Central memory CD8-positive, alpha-beta T cell (primary cell): ENCODE data around the gene ARHGEF7.
"Not testable (repeated sequence)": the region's sequence is repeated elsewhere in the genome, so short reads cannot be mapped to it uniquely, and the experiment has no call there.

Source experiments
- ATAC-seq: fragments of 150-1000 bp; cut with Tn5 transposase; replicated peaks from 2 replicates; pipeline ENCODE4 v1.10.0; 2022; ENCODE audit warnings: mild to moderate bottlenecking, moderate FRiP score, moderate number of reproducible peaks; ENCODE audit not compliant: poor library complexity, severe bottlenecking; ENCODE audit errors: extremely low read depth
- DNase-seq, 2 donors: peaks; one replicate each; pipeline ENCODE4 v3.0.0; 2021; ENCODE audit warnings: low spot score in 2 of 2
- H3K27ac Mint-ChIP-seq: one replicate; pipeline ENCODE4 v1.8.0; 2022; ENCODE audit warnings: low read depth, mild to moderate bottlenecking, moderate library complexity, mixed read lengths
- H3K27me3 Mint-ChIP-seq: one replicate; pipeline ENCODE4 v1.8.0; 2022; ENCODE audit warnings: mixed read lengths
- H3K36me3 Mint-ChIP-seq: one replicate; pipeline ENCODE4 v1.8.0; 2022; ENCODE audit warnings: mild to moderate bottlenecking, moderate library complexity, mixed read lengths; ENCODE audit not compliant: insufficient read depth
- H3K4me1 Mint-ChIP-seq: one replicate; pipeline ENCODE4 v1.8.0; 2022; ENCODE audit warnings: mixed read lengths
- H3K4me3 Mint-ChIP-seq: one replicate; pipeline ENCODE4 v1.8.0; 2022; ENCODE audit warnings: mild to moderate bottlenecking, moderate library complexity, mixed read lengths
- H3K9me3 Mint-ChIP-seq: one replicate; pipeline ENCODE4 v1.8.0; 2022; ENCODE audit warnings: mixed read lengths

The ARHGEF7 gene

DNA sequence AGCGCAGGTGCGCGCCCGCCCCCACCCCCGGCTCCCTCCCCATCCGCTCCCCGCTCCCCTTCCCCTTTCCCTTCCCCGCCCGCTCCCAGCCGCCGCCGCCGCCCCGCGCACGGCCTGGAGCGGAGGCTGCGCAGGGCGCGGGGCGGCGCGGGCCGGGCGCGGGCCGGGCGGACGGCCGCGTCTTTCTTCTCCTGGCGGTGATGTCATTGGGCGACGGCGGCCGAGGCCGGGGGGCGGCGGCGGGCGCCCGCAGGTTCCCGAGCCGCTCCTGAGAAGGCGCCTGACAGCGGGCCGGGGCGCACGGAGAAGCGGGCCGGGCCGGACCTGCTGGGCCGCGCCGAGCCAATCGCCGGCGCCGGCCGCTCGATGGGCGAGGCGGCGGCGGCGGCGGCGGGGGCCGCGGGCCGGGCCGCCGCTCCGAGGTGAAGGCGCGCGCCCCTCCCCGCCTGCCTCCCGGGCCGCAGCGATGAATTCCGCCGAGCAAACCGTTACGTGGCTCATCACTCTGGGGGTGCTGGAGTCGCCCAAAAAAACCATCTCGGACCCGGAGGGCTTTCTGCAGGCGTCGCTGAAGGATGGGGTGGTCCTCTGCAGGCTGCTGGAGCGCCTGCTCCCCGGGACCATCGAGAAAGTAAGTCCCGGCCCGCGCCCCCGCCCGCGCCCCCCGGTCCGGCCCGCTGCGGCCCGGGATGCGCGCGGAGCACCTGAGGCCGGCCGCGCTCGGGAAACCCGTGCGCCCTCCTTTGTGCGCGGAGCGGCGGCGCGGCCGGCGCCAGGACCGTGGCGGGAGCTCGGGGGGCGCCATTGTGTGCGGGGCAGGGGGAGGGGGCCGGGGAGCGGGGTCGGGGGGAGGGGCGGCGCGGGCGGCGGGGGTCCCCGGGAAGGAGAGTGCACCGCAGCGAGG is at the start of gene ARHGEF7:
TSS of gene ARHGEF7 (plus strand) at position 250 of the 904 bp plus-strand sequence. CDS start at position 467, 217 bp downstream.
- DNase-seq (no peak), ATAC-seq (no peak)
- peak within 1 kb of the TSS; percentile 78 for H3K4me3 Mint-ChIP-seq
- H3K4me1 Mint-ChIP-seq = peaks cover 12% of the 10 kb centered on the region
- H3K27me3 Mint-ChIP-seq = peaks cover 94% of the 10 kb centered on the region
- H3K27ac Mint-ChIP-seq = no peak within 1 kb of the TSS
- H3K9me3 Mint-ChIP-seq = no peaks in the 10 kb centered on the region
- H3K36me3 Mint-ChIP-seq = peaks cover 2% of the 10 kb centered on the region

DNA sequence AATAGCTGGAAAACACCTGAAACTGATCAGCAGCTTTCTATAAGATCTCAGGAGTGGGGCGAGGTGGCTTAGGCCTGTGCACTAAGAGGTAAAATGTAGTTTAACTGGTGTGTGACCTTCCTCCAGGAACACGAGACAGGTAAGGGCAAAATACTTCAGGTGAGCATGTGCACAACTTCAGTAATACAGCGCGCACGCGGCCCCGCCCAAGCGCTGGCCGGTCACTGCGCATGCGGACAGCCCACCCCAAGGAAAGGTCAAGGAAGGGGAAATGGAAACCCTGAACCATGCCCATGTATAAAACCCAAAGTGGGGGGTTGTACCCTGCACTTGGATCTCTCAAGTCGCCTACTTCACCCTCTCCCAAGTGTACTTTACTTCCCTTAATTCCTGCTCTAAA is 49.4 kb upstream of the ARHGEF7 start:
- H3K4me3 Mint-ChIP-seq = no peak overlapping the region
- DNase-seq = no peak
- H3K27ac Mint-ChIP-seq = no peak overlapping the region
- peaks cover 4% of the 10 kb centered on the region for H3K36me3 Mint-ChIP-seq
- ATAC-seq = no peak
- peaks cover 3% of the 10 kb centered on the region for H3K9me3 Mint-ChIP-seq
- H3K27me3 Mint-ChIP-seq = peaks cover 95% of the 10 kb centered on the region
- peaks cover 5% of the 10 kb centered on the region for H3K4me1 Mint-ChIP-seq

DNA sequence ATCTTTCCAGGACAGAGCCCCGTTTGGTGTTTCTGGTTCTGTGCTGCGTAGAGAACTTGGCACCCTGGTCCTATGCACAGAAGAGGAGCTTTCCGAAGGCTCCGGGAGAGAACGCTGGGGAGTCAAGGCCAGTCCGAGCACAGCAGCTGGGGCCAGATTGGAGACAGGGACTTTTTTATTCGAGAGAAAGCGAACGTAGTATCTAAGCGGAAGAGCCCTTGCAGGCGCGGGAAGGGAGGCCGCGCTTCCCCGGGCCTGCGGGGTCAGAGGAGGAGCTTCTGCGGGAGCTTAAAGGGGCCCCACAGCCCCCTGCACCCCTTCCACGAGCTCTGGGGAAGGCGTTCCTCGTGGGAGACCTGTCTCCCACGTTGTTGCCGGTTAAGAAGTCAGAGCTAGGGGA is 48.6 kb upstream of the ARHGEF7 start:
- peak overlapping the region; percentile 52 for H3K4me3 Mint-ChIP-seq
- peaks cover 95% of the 10 kb centered on the region for H3K27me3 Mint-ChIP-seq
- H3K4me1 Mint-ChIP-seq = peaks cover 5% of the 10 kb centered on the region
- DNase-seq = no peak
- H3K36me3 Mint-ChIP-seq = peaks cover 4% of the 10 kb centered on the region
- no peak overlapping the region for H3K27ac Mint-ChIP-seq
- no peak for ATAC-seq
- peaks cover 10% of the 10 kb centered on the region for H3K9me3 Mint-ChIP-seq

GRCh38 chr13:111068009-111068350 is 47.1 kb upstream of the ARHGEF7 start:
- ATAC-seq = no peak
- Mint-ChIP-seq H3K4me3 (peak overlapping the region; percentile 52), H3K36me3 (peaks cover 2% of the 10 kb centered on the region), H3K27ac (no peak overlapping the region), H3K27me3 (peaks cover 92% of the 10 kb centered on the region), H3K4me1 (peaks cover 5% of the 10 kb centered on the region), H3K9me3 (peaks cover 17% of the 10 kb centered on the region)
- no peak for DNase-seq

DNA sequence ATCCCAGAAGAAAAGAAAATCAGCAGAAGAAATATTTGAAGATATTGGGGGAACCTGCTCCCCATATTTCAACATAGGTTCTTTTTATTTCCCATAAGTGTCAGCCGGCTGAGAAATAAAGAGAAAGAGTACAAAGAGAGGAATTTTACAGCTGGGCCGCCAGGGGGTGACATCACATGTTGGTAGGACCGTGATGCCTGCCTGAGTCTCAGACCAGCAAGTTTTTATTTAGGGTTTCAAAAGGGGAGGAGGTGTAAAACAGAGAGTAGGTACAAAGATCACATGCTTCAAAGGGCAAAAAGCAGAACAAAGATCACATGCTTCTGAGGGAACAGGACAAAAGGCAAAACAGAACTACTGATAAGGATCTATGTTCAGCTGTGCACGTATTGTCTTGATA is 44.0 kb upstream of the ARHGEF7 start:
- not testable (repeated sequence) for H3K27ac Mint-ChIP-seq, H3K36me3 Mint-ChIP-seq, ATAC-seq, H3K4me3 Mint-ChIP-seq, DNase-seq, H3K4me1 Mint-ChIP-seq
- peaks cover 61% of the 10 kb centered on the region for H3K27me3 Mint-ChIP-seq
- H3K9me3 Mint-ChIP-seq = peaks cover 39% of the 10 kb centered on the region

- not testable (repeated sequence) for ATAC-seq, H3K4me1 Mint-ChIP-seq, H3K27ac Mint-ChIP-seq, H3K4me3 Mint-ChIP-seq, DNase-seq, H3K36me3 Mint-ChIP-seq
- Mint-ChIP-seq H3K27me3 (peaks cover 57% of the 10 kb centered on the region), H3K9me3 (peaks cover 39% of the 10 kb centered on the region)
Observed at GRCh38 chr13:111071526-111071925, 43.6 kb upstream of the ARHGEF7 start.

GRCh38 chr13:111074826-111075225 is 40.3 kb upstream of the ARHGEF7 start:
- peaks cover 39% of the 10 kb centered on the region for H3K27me3 Mint-ChIP-seq
- H3K4me1 Mint-ChIP-seq = no peaks in the 10 kb centered on the region
- peaks cover 39% of the 10 kb centered on the region for H3K9me3 Mint-ChIP-seq
- H3K27ac Mint-ChIP-seq = no peak overlapping the region
- H3K4me3 Mint-ChIP-seq = no peak overlapping the region
- ATAC-seq (no peak), DNase-seq (no peak)
- H3K36me3 Mint-ChIP-seq = no peaks in the 10 kb centered on the region

DNA sequence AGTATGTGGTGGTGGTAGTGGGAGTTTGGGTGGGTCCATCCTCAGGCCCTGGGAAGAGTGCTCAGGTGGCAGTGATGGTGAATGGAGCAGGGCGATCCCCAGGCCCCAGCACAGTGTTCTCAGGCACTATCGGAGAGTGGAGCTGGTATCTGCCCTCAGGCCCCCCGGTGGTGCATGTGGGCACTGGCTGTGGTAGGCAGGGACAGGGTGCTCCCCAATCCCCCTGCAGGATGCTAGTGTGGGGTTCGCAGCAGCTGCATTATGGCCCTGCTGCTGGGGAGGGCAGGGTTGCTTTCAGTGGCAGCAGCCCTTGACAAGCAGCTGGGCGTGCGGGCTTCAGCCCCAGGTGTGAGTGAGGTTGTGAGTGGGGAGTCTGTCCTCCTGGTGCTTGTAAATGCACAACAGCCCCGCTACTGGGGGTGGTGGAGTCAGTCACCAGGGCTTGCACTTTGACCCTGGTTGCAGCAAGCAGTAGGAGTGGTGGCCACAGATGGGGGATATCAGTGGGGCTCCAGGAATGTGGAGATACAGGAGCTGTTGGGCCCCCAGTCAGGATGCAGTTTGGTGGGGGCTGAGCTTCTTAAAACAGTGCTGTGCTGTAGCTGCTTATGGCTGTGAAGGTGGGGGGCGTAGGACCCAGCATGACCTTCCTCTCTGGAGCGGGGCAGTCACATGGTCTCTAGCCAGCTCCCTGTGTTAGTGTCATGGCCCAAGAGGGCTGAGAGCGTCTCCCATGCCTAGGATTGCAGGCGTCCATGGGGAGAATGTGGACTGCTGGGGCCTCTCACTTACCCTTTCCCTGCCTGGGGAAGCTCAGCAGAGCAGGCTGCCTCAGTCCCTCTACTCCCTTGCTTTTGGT is 38.7 kb upstream of the ARHGEF7 start:
- ATAC-seq = no peak
- no peak for DNase-seq
- H3K27me3 Mint-ChIP-seq = peaks cover 37% of the 10 kb centered on the region
- H3K9me3 Mint-ChIP-seq = peaks cover 30% of the 10 kb centered on the region
- H3K4me3 Mint-ChIP-seq = no peak overlapping the region
- H3K36me3 Mint-ChIP-seq = peaks cover 2% of the 10 kb centered on the region
- H3K4me1 Mint-ChIP-seq = no peaks in the 10 kb centered on the region
- no peak overlapping the region for H3K27ac Mint-ChIP-seq

GRCh38 chr13:111079375-111079774 is 35.7 kb upstream of the ARHGEF7 start:
- no peak for ATAC-seq
- no peak for DNase-seq
- Mint-ChIP-seq H3K36me3 (peaks cover 2% of the 10 kb centered on the region), H3K27ac (no peak overlapping the region), H3K4me1 (no peaks in the 10 kb centered on the region), H3K27me3 (peaks cover 37% of the 10 kb centered on the region), H3K9me3 (peaks cover 13% of the 10 kb centered on the region), H3K4me3 (no peak overlapping the region)

- DNase-seq = no peak
- peaks cover 2% of the 10 kb centered on the region for H3K9me3 Mint-ChIP-seq
- H3K4me1 Mint-ChIP-seq = no peaks in the 10 kb centered on the region
- H3K36me3 Mint-ChIP-seq = peaks cover 2% of the 10 kb centered on the region
- no peak overlapping the region for H3K27ac Mint-ChIP-seq
- peaks cover 37% of the 10 kb centered on the region for H3K27me3 Mint-ChIP-seq
- no peak for ATAC-seq
- no peak overlapping the region for H3K4me3 Mint-ChIP-seq
Observed at GRCh38 chr13:111080642-111081041, 34.5 kb upstream of the ARHGEF7 start.

- ATAC-seq (no peak), DNase-seq (no peak)
- H3K27me3 Mint-ChIP-seq = peaks cover 51% of the 10 kb centered on the region
- H3K27ac Mint-ChIP-seq = no peak overlapping the region
- H3K4me3 Mint-ChIP-seq = no peak overlapping the region
- no peaks in the 10 kb centered on the region for H3K9me3 Mint-ChIP-seq
- H3K36me3 Mint-ChIP-seq = peaks cover 2% of the 10 kb centered on the region
- H3K4me1 Mint-ChIP-seq = no peaks in the 10 kb centered on the region
Observed at GRCh38 chr13:111082240-111082639, 32.9 kb upstream of the ARHGEF7 start.

DNA sequence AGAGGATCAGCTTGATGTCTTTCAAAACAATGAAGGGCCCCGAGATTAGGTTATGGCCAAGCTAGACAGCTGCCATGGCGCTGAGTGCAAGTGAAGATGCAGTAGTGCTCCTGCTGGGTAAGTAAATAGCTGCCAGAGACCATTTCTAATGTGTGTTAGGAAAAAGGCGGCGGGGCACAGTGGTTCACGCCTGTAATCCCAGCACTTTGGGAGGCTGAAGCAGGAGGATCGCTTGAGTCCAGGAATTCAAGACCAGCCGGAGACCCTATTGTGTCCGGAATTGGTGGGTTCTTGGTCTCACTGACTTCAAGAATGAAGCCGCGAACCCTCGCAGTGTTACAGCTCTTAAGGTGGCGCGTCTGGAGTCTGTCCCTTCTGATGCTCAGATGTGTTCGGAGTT is 32.3 kb upstream of the ARHGEF7 start:
- H3K4me1 Mint-ChIP-seq, H3K9me3 Mint-ChIP-seq, H3K27ac Mint-ChIP-seq, H3K4me3 Mint-ChIP-seq, H3K36me3 Mint-ChIP-seq, ATAC-seq, DNase-seq: not testable (repeated sequence)
- peaks cover 56% of the 10 kb centered on the region for H3K27me3 Mint-ChIP-seq
